Suprapubic skin (tissue), 4 donors: ENCODE data around the gene MSX1. TPM values are rescaled to one million over a fixed set of nuclear protein-coding genes. Genes with fewer than 3 reads are reported as not detected.

Experiments used
- DNase-seq, 2 donors: peaks; one replicate each; pipeline ENCODE4 v3.0.0-alpha.2; 2019; ENCODE audit warnings: low spot score in 2 of 2
- H3K27ac ChIP-seq: fragments of 200-600 bp; sonication (generic); one replicate; pipeline ENCODE4 v1.5.1; 2019
- H3K27me3 ChIP-seq: fragments of 200-600 bp; sonication (generic); one replicate; pipeline ENCODE4 v1.5.1; 2019
- H3K36me3 ChIP-seq: fragments of 200-600 bp; sonication (generic); one replicate; pipeline ENCODE4 v1.5.1; 2019
- H3K4me1 ChIP-seq: fragments of 200-600 bp; sonication (generic); one replicate; pipeline ENCODE4 v1.5.1; 2019
- H3K4me3 ChIP-seq: fragments of 200-600 bp; sonication (generic); one replicate; pipeline ENCODE4 v1.5.1; 2019; ENCODE audit warnings: mild to moderate bottlenecking
- H3K9me3 ChIP-seq: fragments of 200-600 bp; sonication (generic); one replicate; pipeline ENCODE4 v1.5.1; 2019
- CTCF ChIP-seq, 2 donors: fragments of 200-600 bp in 1 of 2; fragments of 450-650 bp in 1 of 2; sonication (generic) in 1 of 2; IDR thresholded peaks; one replicate each; pipeline ENCODE4 v1.5.1; 2016 to 2019; ENCODE audit warnings: antibody characterized with exemption in 2 of 2, mild to moderate bottlenecking in 1 of 2, moderate library complexity in 1 of 2
- EP300 ChIP-seq: sonication (generic); formaldehyde crosslinking; IDR thresholded peaks from one replicate; pipeline ENCODE4 v1.6.1; 2017; ENCODE audit warnings: antibody characterized with exemption
- POLR2A ChIP-seq, 2 donors: fragments of 450-650 bp; IDR thresholded peaks; one replicate each; pipeline ENCODE4 v1.6.1; 2017; ENCODE audit warnings: antibody characterized with exemption in 2 of 2, mild to moderate bottlenecking in 2 of 2, moderate library complexity in 2 of 2
- POLR2AphosphoS5 ChIP-seq, 3 donors: sonication (generic); formaldehyde crosslinking; IDR thresholded peaks; one replicate each; pipeline ENCODE4 v1.6.1; 2017; ENCODE audit warnings: antibody characterized with exemption in 3 of 3
- WGBS: methylation state at CpG from one replicate; pipeline ENCODE4 v1.1.5; 2018; 5-methylcytosine and 5-hydroxymethylcytosine counted together
- total RNA-seq, 4 donors: library from RNA; depleted of rRNA; stranded (reverse); fragments of >200 nt; gene quantifications; one replicate each; pipeline ENCODE4 v1.1.0, GENCODE V29; 2016

The MSX1 gene
- total RNA-seq, 4 donors from 2014 or later = 2.0 to 7.2 (median 4.9) TPM

GRCh38 chr4:4864940-4865704 is 5.7 kb downstream of the MSX1 start:
- DNase-seq = no peak
- 33% methylated on average over 41 of the region's 43 CpGs for WGBS
- H3K27ac ChIP-seq = no peak overlapping the region
- TF ChIP-seq EP300 (no peak), POLR2AphosphoS5 (IDR thresholded peaks at IDR 0.05) (no peak), CTCF (IDR thresholded peaks at IDR 0.05) (no peak), POLR2A (IDR thresholded peaks at IDR 0.05) (no peak)
- peaks cover 8% of the 10 kb centered on the region for H3K36me3 ChIP-seq
- peaks cover 98% of the 10 kb centered on the region for H3K27me3 ChIP-seq
- peaks cover 61% of the 10 kb centered on the region for H3K4me1 ChIP-seq
- no peaks in the 10 kb centered on the region for H3K9me3 ChIP-seq
- H3K4me3 ChIP-seq = peak overlapping the region; percentile 43

GRCh38 chr4:4865705-4866123 is 6.2 kb downstream of the MSX1 start:
- peaks cover 8% of the 10 kb centered on the region for H3K36me3 ChIP-seq
- H3K27me3 ChIP-seq = peaks cover 98% of the 10 kb centered on the region
- TF ChIP-seq EP300 (no peak), CTCF (IDR thresholded peaks at IDR 0.05) (no peak), POLR2A (IDR thresholded peaks at IDR 0.05) (no peak), POLR2AphosphoS5 (IDR thresholded peaks at IDR 0.05) (no peak)
- H3K4me1 ChIP-seq = peaks cover 60% of the 10 kb centered on the region
- no peak for DNase-seq
- H3K9me3 ChIP-seq = no peaks in the 10 kb centered on the region
- H3K4me3 ChIP-seq = peak overlapping the region; percentile 43
- WGBS = 17% methylated on average over 36 of the region's 36 CpGs
- H3K27ac ChIP-seq = no peak overlapping the region

- DNase-seq = no peak
- peaks cover 57% of the 10 kb centered on the region for H3K4me1 ChIP-seq
- TF ChIP-seq EP300 (no peak), CTCF (IDR thresholded peaks at IDR 0.05) (no peak), POLR2A (IDR thresholded peaks at IDR 0.05) (no peak), POLR2AphosphoS5 (IDR thresholded peaks at IDR 0.05) (no peak)
- peaks cover 8% of the 10 kb centered on the region for H3K36me3 ChIP-seq
- WGBS = 11% methylated on average over 39 of the region's 44 CpGs
- no peak overlapping the region for H3K27ac ChIP-seq
- H3K9me3 ChIP-seq = no peaks in the 10 kb centered on the region
- peak overlapping the region; percentile 43 for H3K4me3 ChIP-seq
- H3K27me3 ChIP-seq = peaks cover 98% of the 10 kb centered on the region
These were observed 6.8 kb downstream of the MSX1 start for GRCh38 chr4:4866124-4866865.

- H3K27ac ChIP-seq = no peak overlapping the region
- H3K4me3 ChIP-seq = peak overlapping the region; percentile 43
- WGBS = 17% methylated on average over 25 of the region's 41 CpGs
- no peak for DNase-seq
- H3K9me3 ChIP-seq = no peaks in the 10 kb centered on the region
- H3K27me3 ChIP-seq = peaks cover 98% of the 10 kb centered on the region
- H3K4me1 ChIP-seq = peaks cover 56% of the 10 kb centered on the region
- peaks cover 8% of the 10 kb centered on the region for H3K36me3 ChIP-seq
- TF ChIP-seq EP300 (no peak), POLR2AphosphoS5 (IDR thresholded peaks at IDR 0.05) (no peak), CTCF (IDR thresholded peaks at IDR 0.05) (no peak), POLR2A (IDR thresholded peaks at IDR 0.05) (no peak)
These were observed 7.5 kb downstream of the MSX1 start for GRCh38 chr4:4866866-4867374.
